RCC 7860 (cell line): ENCODE results near the gene C18orf63.
"Not testable (repeated sequence)": the region's sequence is repeated elsewhere in the genome, so short reads cannot be mapped to it uniquely, and the experiment has no call there.

Source experiments
- DNase-seq: peaks from one replicate; pipeline ENCODE4 v3.0.0-alpha.2; 2015; ENCODE audit warnings: low spot score
- FAIRE-seq: peaks from 2 replicates; lab custom pipeline; 2012; peaks lifted over from hg19 to GRCh38; lab: Jason Lieb, UNC

The C18orf63 gene

GRCh38 chr18:74315464-74316256 is at the start of gene C18orf63:
C18orf63 (plus strand) TSS chr18:74315839; CDS start chr18:74317866, 2,027 bp downstream.
- no peak for DNase-seq
- no peak for FAIRE-seq

- FAIRE-seq (peak; percentile 94), DNase-seq (peak; percentile 84)
Measured at GRCh38 chr18:74266161-74266560, 49.5 kb upstream of the C18orf63 start.

GRCh38 chr18:74268175-74268574 is 47.5 kb upstream of the C18orf63 start:
- no peak for DNase-seq
- FAIRE-seq: no peak

GRCh38 chr18:74268933-74269620 is 46.6 kb upstream of the C18orf63 start:
- FAIRE-seq (no peak), DNase-seq (no peak)

- DNase-seq: no peak
- no peak for FAIRE-seq
Measured at GRCh38 chr18:74271635-74272034, 44.0 kb upstream of the C18orf63 start.

- FAIRE-seq: no peak
- DNase-seq: no peak
Measured at GRCh38 chr18:74273394-74273793, 42.2 kb upstream of the C18orf63 start.

GRCh38 chr18:74274700-74275099 is 40.9 kb upstream of the C18orf63 start:
- DNase-seq (no peak), FAIRE-seq (no peak)

GRCh38 chr18:74275736-74276135 is 39.9 kb upstream of the C18orf63 start:
- DNase-seq (no peak), FAIRE-seq (no peak)

GRCh38 chr18:74276609-74277008 is 39.0 kb upstream of the C18orf63 start:
- FAIRE-seq (no peak), DNase-seq (no peak)

- no peak for FAIRE-seq
- DNase-seq: no peak
Measured at GRCh38 chr18:74277296-74277695, 38.3 kb upstream of the C18orf63 start.

- FAIRE-seq (no peak), DNase-seq (no peak)
Measured at GRCh38 chr18:74278058-74278457, 37.6 kb upstream of the C18orf63 start.

GRCh38 chr18:74278983-74279382 is 36.7 kb upstream of the C18orf63 start:
- DNase-seq: no peak
- no peak for FAIRE-seq

GRCh38 chr18:74281011-74281979 is 34.3 kb upstream of the C18orf63 start:
- no peak for FAIRE-seq
- no peak for DNase-seq

- no peak for FAIRE-seq
- DNase-seq: no peak
Measured at GRCh38 chr18:74281980-74282754, 33.5 kb upstream of the C18orf63 start.

GRCh38 chr18:74282755-74283554 is 32.7 kb upstream of the C18orf63 start:
- no peak for FAIRE-seq
- DNase-seq: no peak

- FAIRE-seq (no peak), DNase-seq (no peak)
Measured at GRCh38 chr18:74283646-74284045, 32.0 kb upstream of the C18orf63 start.

- DNase-seq: no peak
- FAIRE-seq: no peak
Measured at GRCh38 chr18:74284191-74284979, 31.3 kb upstream of the C18orf63 start.

- no peak for DNase-seq
Measured at GRCh38 chr18:74284980-74285355, 30.7 kb upstream of the C18orf63 start.

GRCh38 chr18:74285583-74285982 is 30.1 kb upstream of the C18orf63 start:
- not testable (repeated sequence) for DNase-seq, FAIRE-seq

More at GRCh38 chr18:74284980-74285355, 30.7 kb upstream of the C18orf63 start:
- FAIRE-seq: no peak
